HuH-7 (cell line): ENCODE data around the gene TBC1D13.
"Not testable (repeated sequence)": the region's sequence is repeated elsewhere in the genome, so short reads cannot be mapped to it uniquely, and the experiment has no call there.

Experiments
- DNase-seq: peaks from one replicate; pipeline ENCODE4 v3.0.0; 2011; ENCODE audit warnings: low spot score

The TBC1D13 gene

GRCh38 chr9:128786681-128787601 is at the start of gene TBC1D13:
Gene TBC1D13, plus strand, starts transcription at chr9:128787253. Its CDS starts 101 bp downstream, at chr9:128787354.
- DNase-seq = peak; percentile 97

- DNase-seq = no peak
Observed at GRCh38 chr9:128742401-128742800, 44.7 kb upstream of the TBC1D13 start.

GRCh38 chr9:128743421-128743820 is 43.6 kb upstream of the TBC1D13 start:
- no peak for DNase-seq

- no peak for DNase-seq
Observed at GRCh38 chr9:128747241-128747640, 39.8 kb upstream of the TBC1D13 start.

- no peak for DNase-seq
Observed at GRCh38 chr9:128750926-128751595, 36.0 kb upstream of the TBC1D13 start.

GRCh38 chr9:128753627-128754026 is 33.4 kb upstream of the TBC1D13 start:
- DNase-seq = no peak

- no peak for DNase-seq
Observed at GRCh38 chr9:128757602-128758001, 29.5 kb upstream of the TBC1D13 start.

GRCh38 chr9:128762671-128763449 is 24.2 kb upstream of the TBC1D13 start:
- DNase-seq = peak; percentile 32

GRCh38 chr9:128764361-128764760 is 22.7 kb upstream of the TBC1D13 start:
- DNase-seq = no peak

- DNase-seq = no peak
Observed at GRCh38 chr9:128765499-128765898, 21.6 kb upstream of the TBC1D13 start.

GRCh38 chr9:128768606-128769005 is 18.4 kb upstream of the TBC1D13 start:
- DNase-seq = no peak

- DNase-seq = no peak
Observed at GRCh38 chr9:128770286-128771030, 16.6 kb upstream of the TBC1D13 start.

- peak; percentile 43 for DNase-seq
Observed at GRCh38 chr9:128771094-128771721, 15.8 kb upstream of the TBC1D13 start.

GRCh38 chr9:128771745-128772519 is 15.1 kb upstream of the TBC1D13 start, which contains the start of gene ZER1:
Gene ZER1, minus strand, starts transcription at chr9:128771927. Its CDS starts 16,362 bp downstream, at chr9:128755565.
- DNase-seq = peak; percentile 97

- DNase-seq = no peak
Observed at GRCh38 chr9:128773049-128773448, 14.0 kb upstream of the TBC1D13 start.

- no peak for DNase-seq
Observed at GRCh38 chr9:128774804-128775203, 12.2 kb upstream of the TBC1D13 start.

- not testable (repeated sequence) for DNase-seq
Observed at GRCh38 chr9:128780093-128780492, 7.0 kb upstream of the TBC1D13 start.

- DNase-seq = no peak
Observed at GRCh38 chr9:128781187-128782070, 5.6 kb upstream of the TBC1D13 start.

GRCh38 chr9:128782669-128783068 is 4.4 kb upstream of the TBC1D13 start:
- DNase-seq = no peak
